GM21576 (cell line): ENCODE measurements around the gene TUBB2A.
"Not testable (repeated sequence)": the region's sequence is repeated elsewhere in the genome, so short reads cannot be mapped to it uniquely, and the experiment has no call there.

Source experiments
- ATAC-seq: cut with Tn5 transposase; IDR thresholded peaks from one replicate; pipeline ENCODE4 v1.9.1; 2021; ENCODE audit warnings: mild to moderate bottlenecking, moderate library complexity; ENCODE audit not compliant: unreplicated experiment

Gene TUBB2A

DNA sequence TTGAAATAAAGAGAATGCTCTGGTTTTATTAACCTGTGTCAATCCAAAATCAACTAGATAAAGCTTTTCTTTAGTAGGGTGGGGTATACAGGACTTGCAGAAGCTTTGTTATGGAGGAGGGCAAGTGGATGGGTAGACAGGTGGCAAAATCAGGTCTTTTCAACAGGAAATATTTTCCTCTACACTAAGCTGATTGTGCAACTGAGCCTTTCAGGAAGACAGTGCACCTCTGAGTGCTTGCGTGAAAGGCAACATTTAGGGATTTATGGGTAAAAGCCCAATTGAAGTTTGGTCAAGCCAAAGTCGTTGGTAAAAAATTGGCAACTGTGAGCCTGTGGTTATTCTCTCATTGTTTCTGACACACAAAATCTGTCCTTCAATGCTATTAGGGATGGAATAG is 23.8 kb upstream of the TUBB2A start:
- ATAC-seq = no peak

DNA sequence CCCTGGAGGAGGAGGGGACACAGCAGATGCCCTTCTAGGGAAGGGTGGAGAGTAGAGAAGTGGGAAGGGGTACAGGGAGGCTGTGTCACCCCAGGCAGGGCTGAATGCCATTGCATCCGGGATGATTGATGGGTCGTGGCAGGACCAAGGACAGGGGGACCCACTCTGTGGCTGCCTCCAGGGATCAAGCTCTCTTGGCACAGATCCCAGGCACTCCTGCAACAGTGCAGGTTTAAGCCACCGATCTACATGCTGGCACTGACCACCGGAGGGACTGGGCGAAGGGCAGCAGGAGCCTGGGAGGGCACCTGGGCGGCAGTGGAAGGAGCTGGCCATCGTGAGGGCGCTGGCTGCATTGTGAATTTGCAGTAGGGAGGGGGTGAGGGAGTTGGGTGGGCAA is 22.6 kb upstream of the TUBB2A start:
- not testable (repeated sequence) for ATAC-seq

DNA sequence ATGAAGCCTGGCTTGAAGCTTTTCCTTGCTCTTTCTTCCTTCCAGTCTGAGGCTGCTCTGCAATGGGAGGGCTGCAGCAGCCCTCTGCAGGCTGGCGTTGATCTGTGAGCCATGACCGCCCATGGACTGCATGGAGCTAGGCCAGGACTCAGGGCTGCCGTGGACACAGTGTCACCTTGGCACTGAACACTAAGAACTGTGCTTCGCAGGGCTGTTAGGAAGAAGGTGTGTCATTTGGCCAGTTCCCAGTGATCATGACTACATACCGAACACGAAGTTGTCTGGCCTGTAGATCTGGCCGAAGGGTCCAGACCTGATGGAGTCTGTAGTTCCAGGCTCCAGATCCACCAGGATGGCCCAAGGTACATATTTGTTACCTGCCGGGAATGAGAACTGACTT is 21.3 kb upstream of the TUBB2A start:
- ATAC-seq = not testable (repeated sequence)

GRCh38 chr6:3176562-3177355 is 19.4 kb upstream of the TUBB2A start:
- ATAC-seq = no peak

DNA sequence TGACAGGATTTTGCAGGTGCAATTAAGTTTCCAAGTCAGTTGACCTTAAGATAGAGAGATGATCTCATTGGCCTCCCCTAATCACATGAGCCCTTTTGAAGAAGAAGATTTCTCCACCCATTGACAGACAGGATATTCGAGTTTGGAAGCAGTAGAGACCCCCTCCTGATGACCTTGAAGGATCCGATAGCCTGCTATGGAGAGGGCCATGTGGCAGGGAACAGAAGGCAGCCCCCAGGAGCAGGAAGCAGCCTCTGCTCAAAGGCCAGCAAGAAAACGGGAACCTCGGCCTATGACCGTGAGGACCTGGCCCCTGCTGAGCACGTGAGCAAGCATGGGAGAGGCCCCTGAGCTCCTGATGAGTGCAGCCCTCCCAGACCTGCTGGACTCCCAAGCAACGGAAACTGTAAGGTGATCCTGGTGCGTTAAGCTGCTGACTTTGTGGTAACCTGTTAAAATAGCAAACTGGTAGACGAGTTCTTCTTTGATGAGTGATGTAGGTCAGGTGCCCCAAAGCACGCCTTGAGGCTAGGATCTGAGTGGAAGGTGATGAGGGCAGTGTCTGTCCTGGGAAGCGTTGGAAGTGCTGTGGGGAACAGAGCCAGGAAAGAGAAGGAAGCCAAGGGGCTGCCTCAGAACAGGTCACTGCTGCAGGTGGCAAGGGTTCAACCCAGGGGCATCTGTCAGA is 18.5 kb upstream of the TUBB2A start:
- ATAC-seq = no peak

DNA sequence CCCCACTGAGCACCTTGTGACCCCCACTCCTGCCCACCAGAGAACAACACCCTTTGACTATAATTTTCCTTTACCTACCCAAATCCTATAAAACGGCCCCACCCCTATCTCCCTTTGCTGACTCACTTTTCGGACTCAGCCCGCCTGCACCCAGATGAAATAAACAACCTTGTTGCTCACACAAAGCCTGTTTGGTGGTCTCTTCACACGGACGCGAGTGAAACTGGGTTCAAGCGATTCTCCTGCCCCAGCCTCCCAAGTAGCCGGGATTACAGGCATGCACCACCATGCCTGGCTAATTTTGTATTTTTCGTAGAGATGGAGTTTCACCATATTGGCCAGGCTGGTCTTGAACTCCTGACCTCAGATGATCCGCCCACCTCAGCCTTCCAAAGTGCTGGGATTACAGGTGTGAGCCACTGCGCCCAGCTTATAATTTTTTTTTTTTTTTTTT is 16.3 kb upstream of the TUBB2A start:
- ATAC-seq = not testable (repeated sequence)

DNA sequence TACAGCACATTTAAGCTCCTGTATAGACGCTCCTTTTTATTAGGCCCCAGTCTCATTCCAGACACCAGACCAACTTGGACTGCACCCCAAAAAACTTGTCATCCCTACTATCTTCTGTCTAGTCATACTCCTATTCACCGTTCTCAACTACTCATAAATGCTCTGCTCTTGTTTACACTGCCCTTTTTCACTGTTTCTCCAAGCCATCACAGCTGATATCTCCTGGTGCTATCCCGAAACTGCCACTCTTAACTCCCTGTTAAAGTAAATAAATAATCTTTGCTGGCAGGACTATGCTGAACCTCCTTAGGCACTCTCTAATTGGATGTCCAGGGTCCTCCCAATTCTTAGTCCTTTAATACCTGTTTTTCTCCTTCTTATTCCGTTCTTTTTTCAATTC is 15.4 kb upstream of the TUBB2A start:
- not testable (repeated sequence) for ATAC-seq

DNA sequence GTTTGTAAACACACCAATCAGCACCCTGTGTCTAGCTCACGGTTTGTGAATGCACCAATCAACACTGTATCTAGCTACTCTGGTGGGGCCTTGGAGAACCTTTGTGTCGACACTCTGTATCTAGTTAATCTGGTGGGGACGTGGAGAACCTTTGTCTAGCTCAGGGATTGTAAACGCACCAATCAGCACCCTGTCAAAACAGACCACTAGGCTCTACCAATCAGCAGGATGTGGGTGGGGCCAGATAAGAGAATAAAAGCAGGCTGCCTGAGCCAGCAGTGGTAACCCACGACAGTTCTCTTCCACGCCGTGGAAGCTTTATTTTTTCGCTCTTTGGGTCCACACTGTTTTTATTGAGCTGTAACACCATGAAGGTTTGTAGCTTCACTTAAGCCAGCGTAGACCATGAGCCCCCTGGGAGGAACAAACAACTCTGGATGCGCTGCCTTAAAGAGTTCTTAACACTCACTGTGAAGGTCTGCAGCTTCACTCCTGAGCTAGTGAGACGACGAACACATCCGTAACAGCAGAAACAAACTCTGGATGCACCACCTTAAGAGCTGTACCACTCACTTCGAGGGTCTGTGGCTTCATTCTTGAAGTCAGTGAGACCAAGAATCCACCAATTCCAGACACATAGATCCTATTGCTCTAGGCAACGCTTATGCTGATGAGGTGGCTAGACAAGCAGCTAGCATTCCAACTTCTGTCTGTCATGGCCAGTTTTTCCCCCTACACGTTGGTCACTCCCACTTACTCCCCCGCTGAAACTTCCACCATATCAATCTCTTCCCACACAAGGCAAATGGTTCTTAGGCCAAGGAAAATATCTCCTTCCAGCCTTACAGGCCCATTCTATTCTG is 14.2 kb upstream of the TUBB2A start:
- not testable (repeated sequence) for ATAC-seq

DNA sequence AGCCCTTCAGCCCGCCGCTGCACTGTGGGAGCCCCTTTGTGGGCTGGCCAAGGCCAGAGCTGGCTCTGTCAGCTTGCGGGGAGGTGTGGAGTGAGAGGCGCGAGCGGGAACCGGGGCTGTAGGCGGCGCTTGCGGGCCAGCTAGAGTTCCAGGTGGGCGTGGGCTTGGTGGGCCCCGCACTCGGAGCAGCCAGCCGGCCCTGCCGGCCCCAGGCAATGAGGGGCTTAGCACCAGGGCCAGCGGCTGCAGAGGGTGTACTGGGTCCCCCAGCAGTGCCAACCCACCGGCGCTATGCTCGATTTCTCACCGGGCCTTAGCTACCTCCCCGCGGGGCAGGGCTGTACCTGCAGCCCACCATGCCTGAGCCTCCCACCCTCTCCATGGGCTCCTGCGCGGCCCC is 13.3 kb upstream of the TUBB2A start:
- not testable (repeated sequence) for ATAC-seq

- ATAC-seq = not testable (repeated sequence)
Observed at GRCh38 chr6:3168046-3168445, 10.7 kb upstream of the TUBB2A start.

- not testable (repeated sequence) for ATAC-seq
Observed at GRCh38 chr6:3166535-3167225, 9.3 kb upstream of the TUBB2A start.

DNA sequence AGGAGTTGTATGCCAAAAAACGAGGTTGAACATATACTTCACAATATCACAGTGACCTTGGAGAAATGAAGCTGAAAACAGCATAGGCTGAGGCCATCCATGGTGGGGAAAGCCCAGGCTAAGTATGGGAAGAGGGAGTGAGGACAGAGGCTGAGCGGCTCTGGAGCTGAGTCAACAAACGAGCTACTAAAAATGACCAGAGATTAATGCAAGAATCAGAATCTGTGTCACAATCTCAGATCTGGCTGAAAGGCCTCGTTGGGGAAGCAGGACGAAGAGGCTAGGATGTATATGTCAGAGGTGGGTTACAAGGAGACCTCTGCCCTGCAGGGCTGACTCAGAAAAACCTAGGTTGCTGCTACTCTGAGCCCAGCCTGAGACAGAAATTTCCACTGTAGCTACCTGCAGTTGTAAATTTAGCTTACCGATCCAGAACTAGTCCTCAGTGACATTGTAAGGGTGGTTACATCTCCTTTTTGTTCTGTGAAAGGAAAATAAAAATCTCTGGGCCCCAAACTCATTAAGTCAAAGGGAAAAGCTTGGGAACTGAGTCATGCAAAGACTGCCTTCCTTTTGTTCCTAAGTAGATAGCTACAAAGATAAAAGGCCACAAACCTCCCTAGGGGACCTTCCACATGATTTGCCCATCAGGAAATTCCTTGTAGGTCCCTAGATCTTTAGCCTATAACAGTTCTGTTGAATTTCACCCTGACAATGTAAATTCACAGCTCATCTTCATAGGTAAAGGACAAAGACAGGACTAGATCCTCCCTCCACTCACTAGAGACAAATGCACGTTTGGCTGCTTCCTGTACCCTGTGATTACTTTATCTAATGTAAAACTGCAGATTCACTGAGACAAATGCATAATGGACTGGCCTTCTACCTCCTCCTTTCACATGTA is 8.5 kb upstream of the TUBB2A start:
- no peak for ATAC-seq

- no peak for ATAC-seq
Observed at GRCh38 chr6:3164388-3164787, 7.0 kb upstream of the TUBB2A start.

- peak; percentile 3 for ATAC-seq
Observed at GRCh38 chr6:3163248-3163594, 5.9 kb upstream of the TUBB2A start.

- peak; percentile 61 for ATAC-seq
Observed at GRCh38 chr6:3162565-3163247, 5.4 kb upstream of the TUBB2A start.

- no peak for ATAC-seq
Observed at GRCh38 chr6:3162067-3162497, 4.7 kb upstream of the TUBB2A start.

GRCh38 chr6:3159805-3160781 is 2.7 kb upstream of the TUBB2A start:
- no peak for ATAC-seq
